GM10266 (cell line): Measurements from ENCODE around the gene LMAN2.

Experiments
- DNase-seq: peaks from one replicate; pipeline ENCODE4 v3.0.0; 2012; ENCODE audit errors: extremely low spot score
- TF ChIP-seq, protein P1 (sequence below): IDR thresholded peaks from 2 replicates; pipeline ENCODE4 v1.5.1; 2012; ENCODE audit warnings: mild to moderate bottlenecking, low read depth; ENCODE audit not compliant: control insufficient read depth, insufficient read depth; ENCODE audit errors: missing control alignments

LMAN2 gene

DNA sequence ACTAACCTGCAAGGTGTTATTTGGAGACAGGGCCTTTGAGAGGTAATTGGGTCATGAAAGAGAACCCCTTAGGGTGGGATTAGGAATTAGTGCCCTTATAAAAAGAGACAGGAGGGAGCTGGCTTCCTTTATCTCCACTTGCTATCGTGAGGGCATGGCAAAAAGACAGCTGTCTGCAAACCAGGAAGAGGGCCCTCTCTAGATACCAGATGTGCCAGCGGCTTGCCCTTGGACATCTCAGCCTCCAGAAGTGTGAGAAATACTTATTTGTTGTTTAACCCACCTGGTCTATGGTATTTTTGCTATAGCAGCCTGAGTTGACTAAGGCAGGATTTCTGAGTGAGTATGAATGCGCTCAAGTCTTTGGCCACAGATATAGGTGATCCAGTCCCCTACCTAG, 5.3 kb upstream of the LMAN2 start:
- no peak for DNase-seq

GRCh38 chr5:177355868-177356168, 4.3 kb upstream of the LMAN2 start:
- DNase-seq, result no peak
- TF ChIP-seq, protein P1, sequence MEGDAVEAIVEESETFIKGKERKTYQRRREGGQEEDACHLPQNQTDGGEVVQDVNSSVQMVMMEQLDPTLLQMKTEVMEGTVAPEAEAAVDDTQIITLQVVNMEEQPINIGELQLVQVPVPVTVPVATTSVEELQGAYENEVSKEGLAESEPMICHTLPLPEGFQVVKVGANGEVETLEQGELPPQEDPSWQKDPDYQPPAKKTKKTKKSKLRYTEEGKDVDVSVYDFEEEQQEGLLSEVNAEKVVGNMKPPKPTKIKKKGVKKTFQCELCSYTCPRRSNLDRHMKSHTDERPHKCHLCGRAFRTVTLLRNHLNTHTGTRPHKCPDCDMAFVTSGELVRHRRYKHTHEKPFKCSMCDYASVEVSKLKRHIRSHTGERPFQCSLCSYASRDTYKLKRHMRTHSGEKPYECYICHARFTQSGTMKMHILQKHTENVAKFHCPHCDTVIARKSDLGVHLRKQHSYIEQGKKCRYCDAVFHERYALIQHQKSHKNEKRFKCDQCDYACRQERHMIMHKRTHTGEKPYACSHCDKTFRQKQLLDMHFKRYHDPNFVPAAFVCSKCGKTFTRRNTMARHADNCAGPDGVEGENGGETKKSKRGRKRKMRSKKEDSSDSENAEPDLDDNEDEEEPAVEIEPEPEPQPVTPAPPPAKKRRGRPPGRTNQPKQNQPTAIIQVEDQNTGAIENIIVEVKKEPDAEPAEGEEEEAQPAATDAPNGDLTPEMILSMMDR, result no peak

More for the DNA sequence above, 5.3 kb upstream of the LMAN2 start:
- TF ChIP-seq, protein P1, result no peak

- DNase-seq, result no peak
- TF ChIP-seq, protein P1, result no peak
These were observed 3.8 kb upstream of the LMAN2 start for GRCh38 chr5:177355162-177355867.

GRCh38 chr5:177354711-177355110, 3.2 kb upstream of the LMAN2 start:
- TF ChIP-seq, protein P1, result no peak
- no peak for DNase-seq

DNA sequence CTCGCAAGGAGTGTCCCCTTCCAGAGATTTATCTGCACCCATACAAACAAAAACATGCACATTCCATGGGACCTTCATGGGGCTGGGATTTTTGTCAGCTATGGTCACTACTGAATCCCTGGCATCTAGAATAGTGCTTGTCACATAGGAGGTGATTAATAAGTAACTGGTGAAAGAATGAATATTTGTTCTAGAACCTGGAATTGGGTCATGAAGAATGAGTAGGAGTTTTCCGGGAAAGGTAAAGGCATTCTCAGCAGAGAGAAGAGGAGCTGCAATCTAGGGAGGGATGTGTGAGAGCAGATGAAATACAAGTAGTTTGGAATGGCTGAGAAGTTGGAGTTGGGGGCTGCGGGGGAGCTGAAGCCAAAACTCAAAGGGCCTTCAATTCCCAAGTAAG, 2.8 kb upstream of the LMAN2 start:
- TF ChIP-seq, protein P1, result no peak

DNA sequence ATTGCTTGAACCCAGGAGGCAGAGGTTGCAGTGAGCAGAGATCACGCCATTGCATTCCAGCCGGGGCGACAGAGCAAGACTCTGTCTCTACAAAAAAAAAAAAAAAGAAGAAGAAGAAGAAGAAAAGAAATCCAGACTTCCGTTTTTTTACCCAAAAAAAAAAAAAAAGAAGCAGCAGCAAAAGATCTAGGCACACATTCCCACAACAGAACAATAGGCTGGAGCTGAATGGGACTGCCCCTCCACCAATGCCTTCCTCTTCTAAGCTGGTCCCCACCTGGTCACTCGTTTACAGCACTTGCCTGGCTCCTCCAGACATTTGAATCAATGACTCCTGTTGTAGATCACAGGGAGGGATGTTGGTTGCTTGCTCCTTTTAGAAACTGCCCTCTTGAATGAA, 1.6 kb upstream of the LMAN2 start:
- TF ChIP-seq, protein P1, result no peak
- no peak for DNase-seq

More for the DNA sequence above, 2.8 kb upstream of the LMAN2 start:
- no peak for DNase-seq

DNA sequence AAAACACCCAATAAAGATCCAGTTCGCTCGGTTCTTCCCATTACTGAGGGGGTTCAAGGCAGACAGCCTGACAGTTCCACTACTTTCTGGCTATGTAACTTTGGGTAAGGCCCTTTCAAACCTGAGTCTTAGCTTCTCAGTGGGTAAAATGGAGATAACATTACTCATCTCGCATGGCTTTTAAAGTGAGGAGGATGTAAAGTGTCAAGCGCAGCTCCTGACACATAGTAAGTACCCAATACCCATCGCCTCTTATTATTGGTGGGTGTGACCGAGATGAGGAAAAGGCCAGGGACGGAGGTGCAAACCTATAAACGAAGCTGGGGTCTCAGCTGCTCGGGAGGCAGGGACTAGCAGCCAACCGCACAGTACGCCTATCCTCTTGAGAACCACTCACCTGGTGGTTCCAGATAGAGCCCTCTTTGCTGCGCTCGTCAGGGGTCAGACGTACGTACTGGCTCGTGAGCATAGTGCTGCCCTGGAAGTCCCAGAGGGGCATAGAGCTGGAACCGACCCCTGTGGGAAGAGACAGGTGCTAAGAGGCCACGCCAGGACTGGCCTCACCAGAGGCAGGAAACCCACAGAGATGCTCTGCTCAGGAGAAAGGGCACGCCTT, 584 bp downstream of the LMAN2 start:
- TF ChIP-seq, protein P1, result no peak
- no peak for DNase-seq
